ENCODE measurements around the gene NFAM1. TPM values are rescaled to one million over a fixed set of nuclear protein-coding genes. Genes with fewer than 3 reads are reported as not detected.
A peak's percentile ranks its signal among the peaks of the same experiment; 100 is the strongest.

NFAM1 gene
- total RNA-seq, 2 experiments from 2014 or later, result 0.10 to 0.15 TPM

DNA sequence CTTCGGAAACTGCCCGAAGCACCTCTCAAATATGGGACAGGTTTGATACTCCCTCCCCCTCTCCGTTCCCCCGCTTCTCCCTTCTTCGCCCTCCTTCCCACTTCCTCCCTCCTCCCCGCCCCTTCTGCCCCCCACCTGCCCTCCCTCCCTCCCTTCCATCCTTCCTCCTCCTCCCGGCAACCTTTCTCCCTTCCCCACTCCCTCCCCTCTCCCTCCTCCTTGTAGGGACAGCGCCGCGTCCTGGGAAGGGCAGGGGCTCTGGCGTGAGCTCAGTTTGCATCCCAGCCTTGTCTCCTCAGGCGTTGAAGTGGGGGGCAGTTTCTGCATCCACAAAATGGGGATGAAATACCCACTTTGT is 6.1 kb upstream of the NFAM1 start:
- peak overlapping the region; percentile 68 for H3K4me3 Mint-ChIP-seq
- no peaks in the 10 kb centered on the region for H3K36me3 Mint-ChIP-seq (ENCODE audit: low read depth)
- H3K9me3 Mint-ChIP-seq, result no peaks in the 10 kb centered on the region
- intact Hi-C loops (cut with micrococcal nuclease), result loop anchor here (2.0 to 5.0 kb wide), 3 partner anchors 136 to 256 kb away; no protein-coding TSS in a partner anchor
- no peaks in the 10 kb centered on the region for H3K27me3 Mint-ChIP-seq (ENCODE audit: low read depth)
- no peak for DNase-seq
- H3K27ac Mint-ChIP-seq, result no peak overlapping the region
- peaks cover 23% of the 10 kb centered on the region for H3K4me1 Mint-ChIP-seq (ENCODE audit: low read depth)
- CTCF ChIA-PET, result interaction anchor here (0.8 to 3.6 kb wide), 7 partner anchors 13 to 472 kb away, joined by 3 to 30 read pairs (median 3); partner anchors contain the start of gene NDUFA6

DNA sequence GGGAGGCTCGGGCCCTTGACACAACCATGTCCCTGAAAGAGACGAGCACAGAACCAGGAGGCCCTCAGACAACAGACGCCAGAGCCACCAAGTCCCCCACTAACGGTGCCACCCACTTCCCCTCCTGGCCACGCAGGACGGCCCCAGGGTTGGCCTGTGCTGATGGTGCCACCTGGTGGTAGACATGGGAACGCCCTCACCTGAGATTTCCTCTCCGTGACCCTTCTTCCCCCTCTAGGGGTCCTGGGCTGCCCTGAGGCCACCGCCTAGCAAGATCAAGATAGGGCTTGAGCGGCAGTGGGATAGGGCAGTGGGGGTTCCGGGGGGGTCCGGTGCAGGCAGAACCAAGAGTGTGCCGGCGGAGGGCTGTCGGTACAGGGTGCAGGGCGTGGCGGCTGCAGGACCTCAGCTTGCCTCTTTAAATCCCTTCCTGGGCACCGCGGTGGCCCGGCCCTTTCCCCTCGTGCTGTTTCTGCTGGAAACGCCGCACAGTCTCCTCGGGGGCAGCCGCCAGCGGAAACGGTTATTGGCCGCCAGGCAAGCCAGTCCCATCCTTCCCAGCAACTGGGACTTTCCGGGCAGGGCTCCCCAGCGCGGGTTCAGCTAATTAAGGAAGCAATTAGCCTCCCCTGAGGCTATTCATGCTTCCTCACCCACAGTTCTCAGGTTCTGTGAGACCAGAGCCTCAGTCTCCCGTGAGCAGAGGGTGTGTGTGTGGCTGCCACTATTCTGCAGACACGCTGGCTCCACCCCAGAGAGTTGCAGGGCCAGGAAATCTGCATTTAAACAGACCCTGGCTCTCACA is 5.5 kb upstream of the NFAM1 start:
- intact Hi-C loops (cut with micrococcal nuclease), result loop anchor here (1.0 to 5.0 kb wide), 5 partner anchors 135 to 347 kb away; partner anchors contain the start of gene NDUFA6
- no peaks in the 10 kb centered on the region for H3K36me3 Mint-ChIP-seq (ENCODE audit: low read depth)
- H3K4me1 Mint-ChIP-seq (ENCODE audit: low read depth), result peaks cover 18% of the 10 kb centered on the region
- H3K9me3 Mint-ChIP-seq, result no peaks in the 10 kb centered on the region
- no peaks in the 10 kb centered on the region for H3K27me3 Mint-ChIP-seq (ENCODE audit: low read depth)
- CTCF ChIA-PET, result interaction anchor here (0.6 to 3.6 kb wide), 10 partner anchors 7 to 471 kb away, joined by 3 to 30 read pairs (median 3); partner anchors contain the start of gene NDUFA6
- H3K27ac Mint-ChIP-seq, result no peak overlapping the region
- DNase-seq, result peak; percentile 85
- H3K4me3 Mint-ChIP-seq, result peak overlapping the region; percentile 68

DNA sequence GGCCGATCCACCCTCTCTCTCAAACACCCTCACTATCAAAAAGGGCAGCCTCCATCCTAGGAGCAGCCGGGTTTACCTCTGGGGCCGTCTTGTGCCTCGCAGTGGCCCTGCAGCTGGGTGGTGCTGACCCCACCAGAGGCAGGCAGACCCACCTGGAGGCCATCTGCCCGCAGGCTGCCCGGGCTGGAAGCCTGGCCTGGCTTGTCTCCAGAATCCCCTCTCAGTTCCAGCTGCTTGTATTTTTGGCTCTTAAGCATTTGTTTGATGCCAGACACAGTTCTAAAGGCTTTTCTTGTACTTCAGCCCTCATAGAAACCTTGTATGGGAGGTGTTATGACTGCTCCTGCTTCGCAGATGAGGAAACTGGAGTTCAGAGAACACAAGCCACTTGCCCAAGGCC is 4.2 kb upstream of the NFAM1 start:
- CTCF ChIA-PET, result interaction anchor here (0.7 to 3.6 kb wide), 10 partner anchors 8 to 467 kb away, joined by 3 to 30 read pairs (median 3); partner anchors contain the start of genes NDUFA6 and SEPTIN3
- Mint-ChIP-seq H3K36me3 (ENCODE audit: low read depth) (no peaks in the 10 kb centered on the region), H3K27me3 (ENCODE audit: low read depth) (peaks cover 2% of the 10 kb centered on the region), H3K4me1 (ENCODE audit: low read depth) (peaks cover 18% of the 10 kb centered on the region), H3K27ac (no peak overlapping the region), H3K4me3 (no peak overlapping the region), H3K9me3 (no peaks in the 10 kb centered on the region)
- intact Hi-C loops (cut with micrococcal nuclease), result loop anchor here (5.0 kb wide), 2 partner anchors 134 to 254 kb away; no protein-coding TSS in a partner anchor
- DNase-seq, result no peak

DNA sequence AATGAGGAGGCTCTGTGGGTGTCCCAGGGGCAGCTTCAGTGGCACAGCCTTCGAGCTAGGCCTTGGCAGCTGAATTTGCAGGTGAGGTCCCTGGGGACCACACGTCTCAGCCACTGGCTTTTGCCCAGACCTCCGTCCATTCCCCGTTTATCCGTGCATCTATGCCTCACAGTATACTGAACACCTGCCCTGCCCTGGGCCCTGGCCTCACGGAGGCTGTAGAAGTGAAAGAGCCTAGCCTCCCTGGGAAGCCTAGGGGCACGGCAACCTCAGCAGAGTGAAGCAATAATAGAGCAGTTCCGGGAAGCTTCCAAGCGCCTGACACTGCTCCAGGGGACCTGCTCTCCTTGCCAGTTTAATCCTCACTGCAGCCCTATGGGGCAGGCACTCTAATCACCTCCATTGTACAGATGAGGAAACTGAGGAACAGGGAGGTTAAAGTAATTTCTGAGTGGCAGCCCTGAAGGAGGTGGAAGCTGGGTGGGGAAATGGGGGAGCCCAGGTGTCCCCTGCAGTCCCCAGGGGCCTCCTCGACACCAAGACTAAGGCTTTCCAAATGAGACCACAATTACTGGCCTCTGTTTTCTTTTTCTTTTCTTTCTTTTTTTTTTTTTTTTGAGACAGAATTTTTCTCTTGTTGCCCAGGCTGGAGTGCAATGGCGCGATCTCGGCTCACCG is 2.7 kb upstream of the NFAM1 start:
- no peak for DNase-seq
- H3K4me1 Mint-ChIP-seq (ENCODE audit: low read depth), result peaks cover 14% of the 10 kb centered on the region
- H3K4me3 Mint-ChIP-seq, result no peak overlapping the region
- intact Hi-C loops (cut with micrococcal nuclease), result loop anchor here (5.0 kb wide), 2 partner anchors 133 to 253 kb away; no protein-coding TSS in a partner anchor
- peaks cover 7% of the 10 kb centered on the region for H3K27me3 Mint-ChIP-seq (ENCODE audit: low read depth)
- no peaks in the 10 kb centered on the region for H3K36me3 Mint-ChIP-seq (ENCODE audit: low read depth)
- no peaks in the 10 kb centered on the region for H3K9me3 Mint-ChIP-seq
- CTCF ChIA-PET, result interaction anchor here (0.6 to 3.6 kb wide), 3 partner anchors 36 to 345 kb away, joined by 3 to 30 read pairs (median 3); partner anchors contain the start of gene NDUFA6
- no peak overlapping the region for H3K27ac Mint-ChIP-seq

DNA sequence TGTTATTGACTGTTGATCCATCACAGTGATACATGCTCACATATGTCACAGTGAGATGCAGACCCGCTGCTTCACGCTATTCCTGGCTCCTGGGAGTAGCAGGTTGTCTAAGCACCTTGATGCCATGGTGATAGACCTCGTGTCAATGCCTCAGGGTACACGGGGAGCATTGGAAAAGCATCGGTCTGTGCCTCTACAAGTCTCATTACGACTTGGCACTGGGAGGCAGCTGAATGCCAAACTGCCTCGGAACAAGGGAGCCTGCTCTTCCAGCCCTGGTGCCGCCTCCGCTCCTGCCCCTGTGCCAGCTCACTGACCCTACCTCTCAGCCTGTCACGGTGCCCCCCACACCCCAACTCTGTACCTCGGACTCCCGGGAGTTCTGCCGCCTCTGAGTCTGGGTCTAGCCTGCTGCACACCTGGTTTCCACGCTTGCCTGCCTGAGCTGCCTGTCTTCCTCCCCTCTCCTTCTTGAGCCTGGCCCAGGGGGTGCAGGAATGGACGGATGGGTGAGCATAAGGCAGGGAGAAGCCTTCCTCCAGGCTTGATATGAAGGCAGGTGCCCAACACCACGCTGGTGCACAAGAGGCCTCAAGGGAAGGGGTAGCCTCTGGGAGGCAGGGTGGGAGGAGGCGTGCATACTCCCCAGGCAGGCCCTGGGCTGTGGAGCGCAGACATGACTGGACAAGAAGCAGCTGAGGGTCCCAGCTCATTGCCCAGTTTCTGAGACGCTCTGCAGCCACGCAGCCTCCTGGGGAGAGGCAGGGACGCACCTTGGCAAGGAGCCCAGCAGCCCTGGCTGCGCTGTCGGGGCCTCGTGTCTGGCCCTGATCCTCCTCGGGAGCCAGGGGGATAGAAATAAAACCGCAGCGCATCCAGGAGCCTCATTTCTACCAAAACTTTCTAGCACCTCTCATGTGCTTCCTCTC is 1.8 kb upstream of the NFAM1 start:
- Mint-ChIP-seq H3K4me1 (ENCODE audit: low read depth) (peaks cover 6% of the 10 kb centered on the region), H3K9me3 (no peaks in the 10 kb centered on the region), H3K27ac (no peak overlapping the region), H3K4me3 (no peak overlapping the region), H3K27me3 (ENCODE audit: low read depth) (peaks cover 9% of the 10 kb centered on the region), H3K36me3 (ENCODE audit: low read depth) (no peaks in the 10 kb centered on the region)
- no peak for DNase-seq
- CTCF ChIA-PET, result interaction anchor here (0.6 kb wide), 1 partner anchor 120 kb away, joined by 3 read pairs; no protein-coding TSS in a partner anchor
- intact Hi-C loops (cut with micrococcal nuclease), result no loop called here

DNA sequence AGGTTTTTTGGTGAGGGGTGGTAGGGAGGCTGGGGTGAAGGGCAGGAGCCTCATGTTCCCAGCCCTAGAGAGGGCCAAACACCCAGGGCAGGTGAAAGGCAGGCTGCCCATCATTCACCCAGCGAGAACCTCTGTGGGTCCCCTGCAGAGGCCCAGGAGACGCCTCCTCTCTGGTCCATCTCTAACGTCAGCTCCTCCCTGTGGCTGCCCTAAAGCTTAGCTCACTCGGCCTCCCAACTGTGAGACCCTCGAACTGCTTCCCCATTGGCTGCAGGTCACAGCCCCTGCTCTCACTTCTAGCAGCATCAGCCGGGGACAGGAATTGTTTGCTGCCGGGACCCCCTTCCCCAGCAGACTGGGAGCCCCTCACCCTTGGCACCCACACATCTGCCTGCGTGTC is 615 bp upstream of the NFAM1 start:
- no peaks in the 10 kb centered on the region for H3K36me3 Mint-ChIP-seq (ENCODE audit: low read depth)
- DNase-seq, result no peak
- no peak overlapping the region for H3K27ac Mint-ChIP-seq
- no peak overlapping the region for H3K4me3 Mint-ChIP-seq
- peaks cover 2% of the 10 kb centered on the region for H3K4me1 Mint-ChIP-seq (ENCODE audit: low read depth)
- H3K9me3 Mint-ChIP-seq, result no peaks in the 10 kb centered on the region
- peaks cover 9% of the 10 kb centered on the region for H3K27me3 Mint-ChIP-seq (ENCODE audit: low read depth)
- intact Hi-C loops (cut with micrococcal nuclease), result no loop called here
- CTCF ChIA-PET, result no interaction called here

DNA sequence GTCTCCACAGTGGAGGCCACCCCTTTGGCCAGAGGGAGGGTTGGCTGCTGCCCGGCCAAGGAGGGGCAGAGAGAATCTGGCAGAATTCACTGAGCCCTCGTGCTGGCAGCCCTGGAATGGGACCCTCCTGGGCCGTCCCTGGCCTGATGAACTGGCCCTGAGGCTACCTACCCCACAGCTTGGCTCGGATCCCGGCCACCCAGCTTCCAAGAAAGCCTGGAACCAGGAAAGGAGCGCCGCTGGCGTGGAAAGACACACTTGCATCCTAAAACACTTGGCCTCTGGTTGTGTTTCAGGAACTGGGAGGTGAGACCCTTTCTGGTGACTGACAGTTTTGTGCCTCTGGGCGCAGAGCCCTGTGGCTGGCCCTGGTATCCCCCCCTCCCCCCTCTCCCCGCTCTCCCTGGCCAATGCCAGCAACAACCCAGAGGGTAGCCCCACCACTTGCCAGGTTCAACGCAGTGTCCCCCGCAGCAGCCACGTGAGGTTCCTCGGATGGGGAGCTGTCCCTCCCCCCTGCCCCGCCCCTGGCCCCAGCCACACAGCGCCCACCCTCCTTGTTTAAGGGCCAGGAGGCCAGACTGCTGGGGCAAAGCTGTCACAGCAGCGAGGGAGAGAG is 693 bp downstream of the NFAM1 start:
- intact Hi-C loops (cut with micrococcal nuclease), result no loop called here

DNA sequence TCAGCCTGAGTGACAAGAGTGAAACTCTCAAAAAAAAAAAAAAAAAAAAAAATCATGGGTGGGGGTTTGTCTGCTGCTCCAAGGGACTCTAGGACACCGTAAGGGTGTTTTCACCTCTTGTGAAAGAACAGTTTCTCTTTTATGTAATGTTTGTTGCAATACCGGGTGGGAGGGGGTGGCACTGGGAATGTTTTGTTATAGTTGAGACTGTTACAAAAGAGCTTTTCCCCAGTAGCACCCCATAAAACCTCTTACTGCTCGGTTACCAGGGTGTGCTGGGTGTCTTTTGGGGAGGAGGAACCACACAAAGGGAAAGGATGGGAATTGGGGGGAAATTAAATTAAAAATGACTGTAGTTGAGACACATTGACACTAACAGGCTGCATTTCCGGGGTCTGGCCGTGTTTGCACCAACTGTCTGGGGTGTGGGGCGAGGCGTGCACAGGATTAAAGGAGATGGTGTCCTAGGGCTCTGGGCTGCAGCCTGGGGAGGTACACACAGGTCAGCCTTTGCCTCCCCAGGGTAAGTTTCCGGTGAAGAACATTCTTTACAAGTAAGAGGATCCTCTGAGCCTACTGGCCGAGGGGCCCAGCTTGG is 1.6 kb downstream of the NFAM1 start:
- DNase-seq, result no peak
- no peaks in the 10 kb centered on the region for H3K9me3 Mint-ChIP-seq
- no peak overlapping the region for H3K4me3 Mint-ChIP-seq
- intact Hi-C loops (cut with micrococcal nuclease), result no loop called here
- peaks cover 9% of the 10 kb centered on the region for H3K27me3 Mint-ChIP-seq (ENCODE audit: low read depth)
- no peaks in the 10 kb centered on the region for H3K36me3 Mint-ChIP-seq (ENCODE audit: low read depth)
- CTCF ChIA-PET, result interaction anchor here (0.6 to 1.6 kb wide), 3 partner anchors 68 to 340 kb away, joined by 3 to 5 read pairs (median 4); partner anchors contain the start of gene NDUFA6
- no peak overlapping the region for H3K27ac Mint-ChIP-seq
- H3K4me1 Mint-ChIP-seq (ENCODE audit: low read depth), result no peaks in the 10 kb centered on the region

More for the DNA sequence above, 693 bp downstream of the NFAM1 start:
- DNase-seq, result no peak
- no peaks in the 10 kb centered on the region for H3K9me3 Mint-ChIP-seq
- H3K4me1 Mint-ChIP-seq (ENCODE audit: low read depth), result no peaks in the 10 kb centered on the region
- CTCF ChIA-PET, result interaction anchor here (0.6 to 1.6 kb wide), 3 partner anchors 69 to 340 kb away, joined by 3 to 5 read pairs (median 3); partner anchors contain the start of gene NDUFA6
- no peak overlapping the region for H3K4me3 Mint-ChIP-seq
- H3K36me3 Mint-ChIP-seq (ENCODE audit: low read depth), result no peaks in the 10 kb centered on the region
- no peak overlapping the region for H3K27ac Mint-ChIP-seq
- H3K27me3 Mint-ChIP-seq (ENCODE audit: low read depth), result peaks cover 9% of the 10 kb centered on the region

DNA sequence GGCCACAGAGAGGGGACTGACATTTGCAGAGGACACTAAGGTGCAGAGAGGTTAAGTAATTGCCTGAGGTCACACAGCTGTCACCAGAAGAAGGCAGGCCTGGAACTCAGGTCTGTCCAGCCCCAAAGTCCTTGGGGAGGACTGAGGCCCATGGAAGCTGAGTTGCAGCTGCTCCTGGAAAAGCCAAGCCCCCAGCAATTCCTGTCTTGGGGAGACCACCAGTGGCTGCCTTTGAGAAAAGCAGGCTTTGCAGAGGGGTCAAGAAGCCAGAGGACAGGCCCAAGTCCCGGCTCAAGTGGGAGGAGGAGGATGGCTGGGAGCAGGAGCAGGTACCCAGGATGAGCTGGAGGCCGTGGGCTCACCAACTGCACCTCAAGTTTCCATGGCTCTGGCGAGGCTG is 3.4 kb downstream of the NFAM1 start:
- H3K4me1 Mint-ChIP-seq (ENCODE audit: low read depth), result no peaks in the 10 kb centered on the region
- no peaks in the 10 kb centered on the region for H3K36me3 Mint-ChIP-seq (ENCODE audit: low read depth)
- intact Hi-C loops (cut with micrococcal nuclease), result no loop called here
- H3K4me3 Mint-ChIP-seq, result no peak overlapping the region
- CTCF ChIA-PET, result no interaction called here
- no peak for DNase-seq
- H3K27me3 Mint-ChIP-seq (ENCODE audit: low read depth), result peaks cover 9% of the 10 kb centered on the region
- H3K9me3 Mint-ChIP-seq, result no peaks in the 10 kb centered on the region
- no peak overlapping the region for H3K27ac Mint-ChIP-seq

DNA sequence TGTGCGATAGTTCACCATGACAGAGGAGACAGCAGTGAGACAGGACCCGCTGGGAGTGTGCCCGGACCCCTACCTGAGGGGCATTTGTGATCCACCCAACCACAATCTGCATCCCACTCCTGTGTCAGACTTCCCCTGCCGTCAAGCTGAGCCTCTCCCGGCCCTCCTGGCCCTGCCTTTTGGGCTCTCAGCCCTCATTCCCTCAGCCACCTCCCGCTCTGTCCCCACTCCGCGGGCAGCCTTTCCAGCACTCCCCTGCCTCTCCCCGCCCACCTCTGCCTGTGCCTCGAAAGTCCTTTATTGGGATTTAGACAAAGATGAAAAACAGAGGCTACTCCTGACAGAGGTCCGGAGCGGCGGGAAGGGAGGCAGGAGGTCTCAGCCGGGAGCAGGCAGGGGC is 4.2 kb downstream of the NFAM1 start:
- Mint-ChIP-seq H3K4me3 (no peak overlapping the region), H3K9me3 (no peaks in the 10 kb centered on the region), H3K36me3 (ENCODE audit: low read depth) (no peaks in the 10 kb centered on the region), H3K27me3 (ENCODE audit: low read depth) (peaks cover 9% of the 10 kb centered on the region), H3K4me1 (ENCODE audit: low read depth) (no peaks in the 10 kb centered on the region), H3K27ac (no peak overlapping the region)
- intact Hi-C loops (cut with micrococcal nuclease), result no loop called here
- no peak for DNase-seq
- CTCF ChIA-PET, result no interaction called here

DNA sequence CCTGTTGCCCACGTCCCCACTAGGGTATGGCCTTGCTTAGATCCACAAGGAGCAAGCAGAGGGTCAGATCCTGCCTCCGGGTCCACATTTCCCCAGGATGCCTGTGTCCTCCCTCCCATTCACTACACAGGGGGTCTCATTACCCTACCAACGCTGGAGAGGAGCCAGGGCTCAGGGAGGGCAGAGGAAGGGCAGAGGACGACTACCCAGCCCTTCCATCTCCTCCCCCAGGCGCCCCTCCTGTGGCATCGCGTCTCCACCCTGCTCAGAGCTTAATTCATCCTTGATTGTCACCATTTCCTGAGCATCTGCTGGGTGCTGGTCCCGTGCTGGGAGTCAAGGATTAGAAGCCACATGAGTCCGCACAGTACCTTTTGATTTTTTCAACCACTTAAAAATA is 5.0 kb downstream of the NFAM1 start:
- Mint-ChIP-seq H3K4me3 (no peak overlapping the region), H3K4me1 (ENCODE audit: low read depth) (no peaks in the 10 kb centered on the region), H3K27ac (no peak overlapping the region), H3K36me3 (ENCODE audit: low read depth) (no peaks in the 10 kb centered on the region), H3K9me3 (no peaks in the 10 kb centered on the region), H3K27me3 (ENCODE audit: low read depth) (peaks cover 9% of the 10 kb centered on the region)
- no peak for DNase-seq
- intact Hi-C loops (cut with micrococcal nuclease), result no loop called here
- CTCF ChIA-PET, result no interaction called here

Data from activated naive CD4-positive, alpha-beta T cell treated with anti-CD3 and anti-CD28 coated beads for 36 hours (primary cell).